Brain pericyte (primary cell): Measurements from ENCODE around the gene SPDYE5.

Experiments
- DNase-seq: peaks from one replicate; pipeline ENCODE4 v3.0.0-alpha.2; 2012; ENCODE audit warnings: low read depth, low spot score

The SPDYE5 gene

GRCh38 chr7:75536940-75537538 is 44.9 kb downstream of the SPDYE5 start:
- DNase-seq, result no peak

GRCh38 chr7:75537731-75538130 is 45.6 kb downstream of the SPDYE5 start:
- DNase-seq, result no peak

DNA sequence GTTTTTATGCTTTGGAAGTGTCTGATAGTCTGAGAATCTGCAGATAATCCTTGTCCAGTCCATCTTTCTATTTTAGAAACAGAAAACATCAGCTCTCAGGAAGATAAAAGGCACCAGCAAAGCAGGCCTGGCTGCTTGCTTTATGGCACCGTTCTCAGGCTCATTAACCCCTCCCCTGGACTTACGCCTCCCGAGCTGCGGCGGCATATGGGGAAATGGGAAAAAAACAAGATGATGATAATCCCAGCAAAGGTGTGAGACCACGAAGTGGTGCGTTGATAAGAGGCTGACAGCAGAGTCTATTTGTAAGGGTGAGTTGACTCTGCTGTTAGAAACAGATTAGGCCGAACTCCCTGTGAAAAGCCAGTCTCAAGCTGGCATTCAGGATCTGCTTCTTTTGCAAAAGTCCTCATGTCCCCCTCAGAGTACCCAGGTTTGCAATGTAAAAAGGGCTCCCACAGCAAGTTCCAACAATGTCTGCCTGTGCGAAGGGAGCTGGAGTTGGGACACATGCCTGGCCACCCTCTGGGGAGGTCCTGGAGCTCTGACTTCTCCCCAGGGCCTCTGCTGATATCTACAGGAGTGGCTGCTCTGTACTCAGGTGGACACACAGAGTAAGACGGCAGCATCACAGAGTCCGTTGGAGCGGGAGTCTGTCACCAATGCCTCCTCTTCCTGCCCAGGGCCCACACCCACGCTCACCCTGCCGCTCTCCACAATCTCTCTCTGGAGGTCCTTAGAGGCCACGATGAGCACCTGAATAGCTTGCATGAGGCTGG is 54.3 kb downstream of the SPDYE5 start:
- DNase-seq, result no peak
